ENCODE data around the gene NTMT2.
"Not testable (repeated sequence)": the region's sequence is repeated elsewhere in the genome, so short reads cannot be mapped to it uniquely, and the experiment has no call there.

Gene NTMT2

DNA sequence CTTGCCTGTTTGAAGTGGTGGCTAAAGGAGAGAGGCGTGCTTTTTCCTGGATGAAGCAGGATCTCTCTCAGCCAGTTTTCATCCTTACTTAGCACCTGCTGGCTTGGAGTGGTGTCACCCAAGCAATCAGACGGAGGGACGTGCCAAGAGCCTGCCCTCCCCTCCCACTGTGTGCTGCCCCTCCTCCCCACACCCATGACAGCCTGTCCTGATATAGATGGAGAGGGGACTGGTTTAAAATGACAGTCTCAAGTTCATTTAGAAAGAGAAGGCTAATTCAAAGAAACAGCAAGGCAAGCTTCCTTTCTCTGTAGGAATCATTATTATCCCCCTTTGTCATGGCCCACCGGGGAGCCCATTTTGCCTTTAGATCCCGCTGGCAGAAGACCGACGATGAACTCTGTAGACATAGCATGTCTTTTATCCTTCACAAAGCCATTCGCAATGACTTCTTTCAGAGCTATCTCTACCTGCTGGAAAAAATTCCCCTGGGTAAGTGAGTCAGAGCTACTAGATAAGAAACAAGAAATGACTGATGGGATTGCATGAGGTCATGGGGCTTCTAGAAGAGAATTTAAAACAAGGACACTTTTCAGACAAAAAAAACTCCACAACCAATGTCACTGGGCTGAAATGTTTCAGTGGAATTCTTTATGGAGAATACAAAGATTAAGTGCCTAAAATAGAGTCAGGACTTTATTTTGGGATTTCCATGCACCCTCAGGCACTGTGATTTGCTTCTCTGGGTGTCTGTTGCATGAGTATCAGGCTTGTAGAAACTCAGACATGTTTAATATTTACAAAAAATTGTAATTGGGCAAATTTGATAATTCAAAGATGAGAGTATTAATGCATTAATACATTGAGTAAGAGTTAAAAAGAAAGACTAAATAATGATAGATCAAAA lies at the start of gene NTMT2:
Gene NTMT2, plus strand, starts transcription at position 190 of the 907 bp plus-strand sequence. Its CDS starts 149 bp downstream, at position 339.
- no peak for DNase-seq

DNA sequence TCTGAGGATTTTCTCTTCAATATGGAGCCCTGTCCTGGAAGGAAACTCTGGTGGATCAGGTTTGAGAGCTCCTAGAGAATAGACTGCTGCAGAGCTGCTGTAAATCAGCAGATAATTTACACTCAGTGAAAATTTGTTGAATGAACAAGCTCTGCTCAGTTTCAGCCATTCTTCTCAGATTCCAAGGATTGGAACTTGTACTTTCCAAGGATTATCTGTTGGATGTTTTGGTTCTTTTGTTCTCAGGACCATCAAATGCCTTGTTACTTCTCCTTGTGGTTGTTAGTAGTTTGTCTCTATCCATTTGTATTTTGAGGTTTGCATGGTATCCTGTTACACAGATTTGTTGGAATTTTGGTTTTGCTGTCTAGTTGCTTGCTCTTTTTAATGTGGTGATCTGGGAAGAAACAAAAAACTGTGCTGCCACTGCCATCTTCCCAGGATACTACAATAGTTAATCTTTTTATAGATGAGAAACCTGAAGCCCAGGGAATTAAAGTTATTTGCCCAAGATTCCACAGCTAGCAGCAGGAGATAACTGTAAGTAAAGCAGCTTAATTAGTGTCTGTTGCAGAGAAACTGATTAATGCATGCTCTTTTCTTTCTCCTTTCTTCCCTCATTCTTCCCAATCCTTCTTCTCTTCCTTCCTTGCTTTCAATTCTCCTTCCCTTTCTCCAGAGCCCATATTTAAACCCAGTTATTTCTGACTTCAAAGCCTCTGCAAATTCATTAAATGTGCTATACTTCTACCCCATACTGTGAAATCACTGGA lies 49.6 kb upstream of the NTMT2 start:
- DNase-seq = no peak

- DNase-seq = no peak
These were observed 48.9 kb upstream of the NTMT2 start for GRCh38 chr1:170096806-170097340.

- DNase-seq = no peak
These were observed 48.3 kb upstream of the NTMT2 start for GRCh38 chr1:170097449-170097948.

DNA sequence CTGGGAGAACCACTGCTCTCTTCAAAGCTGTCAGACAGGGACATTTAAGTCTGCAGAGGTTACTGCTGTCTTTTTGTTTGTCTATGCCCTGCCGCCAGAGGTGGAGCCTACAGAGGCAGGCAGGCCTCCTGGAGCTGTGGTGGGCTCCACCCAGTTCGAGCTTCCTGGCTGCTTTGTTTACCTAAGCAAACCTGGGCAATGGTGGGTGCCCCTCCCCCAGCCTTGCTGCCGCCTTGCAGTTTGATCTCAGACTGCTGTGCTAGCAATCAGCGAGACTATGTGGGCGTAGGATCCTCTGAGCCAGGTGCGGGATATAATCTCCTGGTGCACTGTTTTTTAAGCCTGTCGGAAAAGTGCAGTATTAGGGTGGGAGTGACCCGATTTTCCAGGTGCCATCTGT lies 32.6 kb upstream of the NTMT2 start:
- DNase-seq = not testable (repeated sequence)

DNA sequence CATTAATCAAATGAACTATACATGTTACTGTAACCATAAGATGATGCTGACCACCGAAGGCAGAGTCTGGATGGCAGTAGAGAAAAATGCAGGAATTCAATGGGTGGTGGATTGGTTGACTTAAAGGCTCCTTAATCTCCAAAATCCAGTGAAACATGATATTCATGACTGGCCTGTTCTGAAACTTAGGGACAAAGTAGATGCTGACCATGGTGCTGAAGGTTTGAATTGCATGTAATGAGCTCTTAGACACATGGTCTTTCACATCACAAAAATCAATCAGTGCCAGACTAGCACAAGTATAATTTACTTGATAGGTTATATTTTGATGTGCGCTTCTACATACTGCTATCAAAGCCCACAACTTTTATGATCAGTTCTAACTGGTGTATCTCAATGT lies 30.9 kb upstream of the NTMT2 start:
- no peak for DNase-seq

DNA sequence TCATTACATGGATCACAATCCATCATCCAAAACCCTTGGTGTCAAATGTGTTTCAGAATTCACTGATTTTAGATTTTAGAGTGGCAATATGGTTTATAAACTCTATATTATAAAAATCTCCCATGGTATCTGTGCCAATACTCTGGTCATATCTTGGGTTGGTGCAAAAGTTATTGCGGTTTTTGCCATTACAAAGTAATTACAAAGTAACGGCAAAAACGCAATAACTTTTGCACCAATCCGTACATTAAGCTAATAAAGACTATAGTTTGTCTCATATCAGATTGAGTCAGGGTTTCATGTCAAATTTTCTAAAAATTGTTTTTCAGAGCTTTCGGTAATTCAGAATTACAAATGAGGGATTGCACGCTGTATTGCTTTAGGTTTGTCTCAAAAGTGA lies 23.4 kb upstream of the NTMT2 start:
- no peak for DNase-seq

DNA sequence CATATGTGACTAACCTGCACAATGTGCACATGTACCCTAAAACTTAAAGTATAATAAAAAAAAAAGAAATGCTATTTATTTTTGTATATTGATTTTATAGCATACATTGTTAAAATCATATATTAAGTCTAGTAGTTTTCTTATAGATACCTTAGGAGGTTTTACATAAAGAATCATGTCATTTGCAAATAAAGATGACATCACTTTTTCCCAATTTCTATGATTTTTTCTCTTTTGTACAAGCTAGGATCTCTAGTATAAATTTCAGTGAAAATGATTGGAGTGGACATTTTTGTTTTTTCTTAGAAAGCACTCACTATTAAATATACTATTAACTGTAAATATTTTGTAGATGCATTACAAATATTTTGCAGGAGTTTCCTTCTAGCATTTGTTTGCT lies 20.5 kb upstream of the NTMT2 start:
- DNase-seq = no peak

- no peak for DNase-seq
These were observed 19.1 kb upstream of the NTMT2 start for GRCh38 chr1:170126696-170127095.

DNA sequence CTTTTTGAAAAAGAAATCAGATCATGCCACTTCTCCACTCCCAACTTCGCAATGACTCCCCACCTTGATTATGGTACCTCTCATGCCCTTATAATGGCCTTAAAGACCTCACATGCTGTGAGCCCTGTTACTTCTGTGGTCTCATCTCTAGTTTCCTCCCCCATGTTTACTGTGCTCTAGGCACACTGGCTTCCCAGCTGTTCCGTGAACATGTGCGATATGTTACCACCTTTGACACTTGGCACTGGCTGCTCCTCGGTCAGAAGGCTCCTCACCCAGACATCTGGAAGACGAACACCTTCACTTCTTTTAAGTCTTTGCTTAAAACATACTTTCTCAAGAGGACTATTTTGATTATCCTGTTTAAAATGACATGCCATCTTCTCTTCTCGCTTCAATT lies 14.3 kb upstream of the NTMT2 start:
- DNase-seq = no peak

DNA sequence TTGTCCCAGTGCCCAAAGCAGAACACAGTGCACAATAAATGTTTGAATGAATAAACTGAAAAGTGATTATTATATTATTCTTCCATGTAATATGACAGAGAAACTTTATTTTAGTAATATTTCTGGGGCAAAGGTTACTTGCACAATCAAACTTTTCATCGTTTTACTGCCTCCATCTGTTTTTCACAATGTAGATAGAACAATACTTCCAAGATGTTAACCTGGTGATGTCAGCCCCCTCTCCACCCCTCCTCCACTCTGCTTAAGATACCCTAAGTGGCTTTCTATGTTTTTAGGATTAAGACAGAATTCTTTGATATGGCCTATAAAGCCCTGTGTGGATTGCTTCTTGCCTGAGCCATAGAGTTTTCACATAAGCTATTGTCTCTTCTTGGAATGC lies 13.8 kb upstream of the NTMT2 start:
- DNase-seq = no peak

DNA sequence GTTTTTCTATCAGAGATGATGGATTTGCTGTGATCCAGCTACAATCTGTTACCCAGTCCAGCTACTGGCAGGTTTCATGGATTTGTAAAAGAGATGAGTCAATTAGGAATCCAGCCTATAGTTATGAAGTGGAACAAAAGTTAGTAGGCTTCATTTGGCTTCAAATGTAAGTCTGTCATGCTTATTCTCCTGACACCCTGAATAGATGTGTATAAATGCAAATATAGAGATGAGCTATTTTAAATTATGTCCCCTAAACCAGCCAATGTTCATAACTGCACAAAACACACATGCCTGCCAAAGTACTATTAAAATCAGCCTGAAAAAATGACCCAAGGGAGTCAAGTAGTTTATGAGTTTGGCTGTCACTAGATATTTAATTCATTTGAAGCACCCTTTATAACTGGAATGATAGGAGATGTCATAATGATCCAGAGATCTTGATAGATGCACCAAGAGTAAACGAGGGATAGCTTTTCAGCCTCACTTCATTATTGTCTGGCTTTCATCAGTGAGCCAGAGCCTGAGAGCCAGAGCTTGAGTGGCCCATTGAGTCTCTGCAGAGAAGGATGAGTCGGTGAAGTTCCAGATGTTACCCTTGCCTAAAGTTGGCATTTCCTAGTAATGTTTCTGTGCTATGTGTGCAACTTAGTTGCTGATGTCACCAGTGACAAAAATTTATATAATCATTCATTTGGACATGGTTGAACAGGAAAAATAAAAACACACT lies 11.8 kb upstream of the NTMT2 start:
- DNase-seq = no peak

DNA sequence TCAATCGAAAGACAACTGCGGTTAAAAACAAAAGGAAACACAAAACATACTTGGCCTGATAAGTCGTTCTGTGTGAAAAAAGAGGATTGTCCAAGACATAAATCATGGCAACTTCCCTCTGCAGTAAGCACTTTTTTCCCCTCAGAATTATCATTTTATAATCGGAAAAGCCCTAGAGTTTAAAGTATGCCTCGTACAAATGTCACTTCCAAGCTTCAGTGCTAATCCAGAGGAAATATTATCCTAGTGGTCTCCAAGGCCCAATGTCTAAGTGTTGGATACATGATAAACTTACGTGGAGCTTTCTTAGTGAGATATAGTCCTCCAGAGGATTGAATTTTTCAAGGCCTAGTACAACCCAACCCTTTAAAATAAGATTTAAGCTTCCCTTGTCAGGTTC lies 11.2 kb upstream of the NTMT2 start:
- DNase-seq = no peak

DNA sequence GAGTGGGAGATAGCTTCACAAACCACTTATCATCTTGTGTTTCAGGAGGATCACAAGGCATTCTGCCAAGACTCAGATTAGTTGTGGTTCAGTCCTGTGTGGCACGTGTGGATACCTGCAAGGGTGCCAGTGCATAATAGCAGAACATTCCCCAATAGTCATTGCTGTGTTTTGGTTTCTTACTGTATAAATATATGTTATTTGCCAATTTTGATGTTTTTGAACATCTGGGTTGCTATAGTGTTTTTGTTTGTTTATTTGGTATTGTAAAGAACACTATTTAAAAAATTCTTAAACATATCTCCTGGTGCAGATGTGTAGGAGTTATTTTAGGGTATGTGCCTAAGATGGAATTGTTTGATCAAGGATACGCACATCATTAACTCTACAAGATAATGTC lies 5.4 kb upstream of the NTMT2 start:
- DNase-seq = no peak

DNA sequence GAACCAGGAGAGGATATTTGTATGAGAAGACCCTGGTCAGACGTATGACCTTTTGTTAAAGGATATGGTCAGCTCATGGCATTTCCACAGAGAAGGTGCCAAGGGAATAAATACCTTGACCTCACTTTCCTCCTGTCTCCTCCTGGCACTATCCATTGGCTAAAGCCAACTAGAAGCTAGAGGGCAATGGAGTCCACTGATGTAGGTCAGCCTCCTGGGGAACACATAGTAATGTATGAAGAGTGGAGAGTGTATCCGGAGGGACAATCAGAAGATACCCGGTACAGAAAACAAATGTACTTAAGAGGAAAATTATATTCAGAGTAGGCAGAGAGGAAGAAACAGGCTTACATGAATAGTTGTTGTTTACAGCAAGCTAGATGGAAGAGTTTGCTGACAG lies 698 bp upstream of the NTMT2 start:
- DNase-seq = no peak

GRCh38 chr1:170146720-170147263 lies 1.0 kb downstream of the NTMT2 start:
- DNase-seq = no peak

GRCh38 chr1:170149241-170149640 lies 3.5 kb downstream of the NTMT2 start:
- no peak for DNase-seq

DNA sequence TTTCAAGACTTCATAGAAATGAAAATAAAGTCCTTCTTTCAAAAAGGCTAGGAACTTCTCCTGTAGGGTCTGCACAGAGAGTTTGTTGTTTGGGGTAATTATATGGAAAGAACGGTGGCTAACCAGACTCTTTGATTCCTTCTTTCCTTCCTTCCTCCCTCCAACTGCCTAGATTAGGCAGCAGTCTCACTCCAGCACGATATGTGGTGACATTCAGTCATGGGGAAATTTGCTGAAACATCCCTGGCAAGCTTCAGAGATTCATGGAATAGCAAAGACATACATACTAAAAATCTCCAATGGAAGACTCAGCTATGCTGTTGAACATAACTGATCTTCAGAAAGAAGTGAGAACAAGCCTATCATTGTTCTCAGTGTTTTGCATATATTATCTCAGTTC lies 4.3 kb downstream of the NTMT2 start:
- no peak for DNase-seq

GRCh38 chr1:170150921-170151320 lies 5.2 kb downstream of the NTMT2 start:
- DNase-seq = no peak

GRCh38 chr1:170153417-170153816 lies 7.7 kb downstream of the NTMT2 start:
- no peak for DNase-seq

DNA sequence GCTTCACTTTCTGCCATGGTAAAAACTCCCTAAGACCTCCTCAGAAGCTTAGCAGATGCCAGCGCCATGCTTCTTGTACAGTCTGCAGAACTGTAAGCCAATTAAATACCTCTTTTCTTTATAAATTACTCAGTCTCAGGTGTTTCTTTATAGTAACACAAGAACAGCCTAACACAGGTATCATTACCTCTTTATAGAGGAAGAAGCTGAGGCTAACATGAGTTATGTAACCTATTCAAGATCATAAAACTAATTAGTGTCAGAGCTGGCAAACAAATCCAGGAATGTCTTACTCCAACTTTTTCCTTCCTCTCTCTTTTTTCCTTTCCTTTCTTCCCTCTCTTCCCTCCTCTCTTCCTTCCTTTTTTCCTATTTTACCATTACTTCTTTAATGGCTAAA lies 9.3 kb downstream of the NTMT2 start:
- DNase-seq = no peak

- no peak for DNase-seq
These were observed 10.8 kb downstream of the NTMT2 start for GRCh38 chr1:170156594-170156993.

DNA sequence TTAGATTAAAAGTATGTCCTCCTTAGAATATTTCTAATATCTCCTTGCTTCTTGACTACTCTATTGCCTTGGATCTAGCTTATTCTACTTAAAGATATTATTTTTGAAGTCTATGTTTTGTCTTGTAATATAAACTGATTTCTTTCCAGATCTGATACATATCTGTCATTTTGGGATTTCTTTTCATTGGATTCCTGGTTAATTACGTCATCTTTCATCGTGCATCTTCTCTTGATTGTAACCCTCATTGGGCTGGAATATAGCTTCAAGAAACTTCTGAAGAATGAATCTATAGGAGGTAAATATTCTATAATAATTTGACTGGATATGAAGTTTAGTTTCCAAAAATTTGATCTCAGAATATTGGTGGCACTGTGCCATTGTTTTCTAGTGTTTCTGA lies 12.1 kb downstream of the NTMT2 start:
- no peak for DNase-seq

All from NCI-H1694 treated with DMSO at 0.1 percent for 48 hours (cell line).